ENCODE results near the gene GALNTL6.

GALNTL6 gene

GRCh38 chr4:171812665-171813525, at the start of gene GALNTL6:
Gene GALNTL6 (plus strand): TSS chr4:171813404.
- TF ChIP-seq CTCF (IDR thresholded peaks at IDR 0.05; ENCODE audit: low read depth, low read length, missing control alignments), result no peak
- H3K4me3 ChIP-seq (replicated peaks; ENCODE audit: low read depth, low read length), result peak within 1 kb of the TSS; percentile 17; the same call in 1 of the 2 replicates
- DNase-seq (ENCODE audit: extremely low read depth, low read depth), result no peak

- DNase-seq (ENCODE audit: extremely low read depth, low read depth), result no peak
- TF ChIP-seq CTCF (IDR thresholded peaks at IDR 0.05; ENCODE audit: low read depth, low read length, missing control alignments), result no peak
- no peak overlapping the region for H3K4me3 ChIP-seq (replicated peaks; ENCODE audit: low read depth, low read length)
Measured at GRCh38 chr4:171765514-171765913, 47.7 kb upstream of the GALNTL6 start.

GRCh38 chr4:171774642-171775190, 38.5 kb upstream of the GALNTL6 start:
- DNase-seq (ENCODE audit: extremely low read depth, low read depth), result no peak
- no peak for TF ChIP-seq CTCF (IDR thresholded peaks at IDR 0.05; ENCODE audit: low read depth, low read length, missing control alignments)
- H3K4me3 ChIP-seq (replicated peaks; ENCODE audit: low read depth, low read length), result no peak overlapping the region

GRCh38 chr4:171779301-171779700, 33.9 kb upstream of the GALNTL6 start:
- TF ChIP-seq CTCF (IDR thresholded peaks at IDR 0.05; ENCODE audit: low read depth, low read length, missing control alignments), result no peak
- no peak overlapping the region for H3K4me3 ChIP-seq (replicated peaks; ENCODE audit: low read depth, low read length)
- DNase-seq (ENCODE audit: extremely low read depth, low read depth), result no peak

- DNase-seq (ENCODE audit: extremely low read depth, low read depth), result no peak
- no peak overlapping the region for H3K4me3 ChIP-seq (replicated peaks; ENCODE audit: low read depth, low read length)
- TF ChIP-seq CTCF (IDR thresholded peaks at IDR 0.05; ENCODE audit: low read depth, low read length, missing control alignments), result no peak
Measured at GRCh38 chr4:171785388-171785787, 27.8 kb upstream of the GALNTL6 start.

GRCh38 chr4:171793723-171794122, 19.5 kb upstream of the GALNTL6 start:
- DNase-seq (ENCODE audit: extremely low read depth, low read depth), result no peak
- no peak for TF ChIP-seq CTCF (IDR thresholded peaks at IDR 0.05; ENCODE audit: low read depth, low read length, missing control alignments)
- no peak overlapping the region for H3K4me3 ChIP-seq (replicated peaks; ENCODE audit: low read depth, low read length)
